ENCODE results near the gene ORM1. TPM values are rescaled to one million over a fixed set of nuclear protein-coding genes. Genes with fewer than 3 reads are reported as not detected.

ORM1 gene
- total RNA-seq, 1 donor from 2014 or later = not detected

GRCh38 chr9:114287001-114287762 is 35.7 kb upstream of the ORM1 start:
- DNase-seq (ENCODE audit: low read depth in 2 of 2) = peak in 1 of 2 donors; percentile 34

DNA sequence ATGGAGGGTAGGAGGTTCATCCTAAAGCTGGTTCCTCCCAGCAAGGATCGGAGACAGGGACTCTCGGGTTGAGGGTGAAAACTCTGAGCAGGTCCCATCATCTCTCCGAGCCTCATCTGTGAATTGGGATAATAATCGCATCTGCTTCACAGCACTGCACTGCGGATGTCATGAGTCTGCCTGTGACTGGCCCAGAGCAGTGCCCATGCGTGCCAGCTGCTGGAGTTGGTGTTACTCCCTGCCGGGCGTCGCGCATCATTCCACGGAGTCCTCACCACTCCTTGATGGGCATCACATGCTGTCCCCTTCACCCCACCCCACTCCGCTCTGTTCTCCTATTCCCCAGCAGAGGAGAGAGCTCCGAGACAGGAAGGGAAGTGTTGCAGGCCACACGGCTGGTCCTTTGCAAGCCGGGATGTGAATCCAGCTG is 35.1 kb upstream of the ORM1 start:
- DNase-seq (ENCODE audit: low read depth in 2 of 2) = no peak

- peak; percentile 23 to 80 for DNase-seq (ENCODE audit: low read depth in 2 of 2)
Measured at GRCh38 chr9:114288193-114289091, 34.5 kb upstream of the ORM1 start.

GRCh38 chr9:114289106-114289505 is 33.8 kb upstream of the ORM1 start:
- DNase-seq (ENCODE audit: low read depth in 2 of 2) = no peak

GRCh38 chr9:114289571-114290481 is 33.1 kb upstream of the ORM1 start:
- no peak for DNase-seq (ENCODE audit: low read depth in 2 of 2)

GRCh38 chr9:114290561-114290986 is 32.3 kb upstream of the ORM1 start:
- DNase-seq (ENCODE audit: low read depth in 2 of 2) = no peak

GRCh38 chr9:114291064-114291474 is 31.8 kb upstream of the ORM1 start:
- peak; percentile 70 to 74 for DNase-seq (ENCODE audit: low read depth in 2 of 2)

DNA sequence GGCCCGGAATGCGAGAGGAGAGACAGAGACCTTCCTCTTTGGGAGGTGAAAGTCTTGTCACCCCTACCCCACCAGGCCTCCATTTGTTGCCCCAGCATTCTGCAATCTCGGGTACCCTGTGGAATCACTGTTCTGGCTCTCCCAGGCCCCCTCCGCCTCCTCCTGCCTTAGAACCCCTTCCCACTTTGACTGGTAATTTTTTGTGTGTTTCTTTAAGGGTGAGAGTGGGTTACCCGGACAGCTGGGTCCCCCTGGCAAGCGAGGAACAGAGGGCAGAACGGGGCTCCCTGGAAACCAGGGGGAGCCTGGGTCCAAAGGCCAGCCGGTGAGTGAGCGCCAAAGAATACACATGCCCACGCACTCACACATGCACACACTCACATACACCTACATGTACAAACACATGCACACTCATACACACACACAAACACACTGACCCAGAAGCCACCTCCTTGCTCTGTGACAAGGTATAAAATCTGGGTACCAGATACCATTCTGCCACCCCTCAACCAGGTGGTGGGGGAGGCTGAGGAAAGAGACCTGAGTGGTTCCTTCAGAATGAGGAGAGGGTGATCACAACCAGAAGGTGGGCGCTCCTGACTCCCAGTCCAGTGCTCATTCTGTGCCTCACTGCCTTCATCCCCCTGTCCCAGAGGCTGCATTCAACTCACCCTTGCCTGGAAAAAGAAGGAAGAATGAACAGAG is 30.9 kb upstream of the ORM1 start:
- DNase-seq (ENCODE audit: low read depth in 2 of 2) = no peak

DNA sequence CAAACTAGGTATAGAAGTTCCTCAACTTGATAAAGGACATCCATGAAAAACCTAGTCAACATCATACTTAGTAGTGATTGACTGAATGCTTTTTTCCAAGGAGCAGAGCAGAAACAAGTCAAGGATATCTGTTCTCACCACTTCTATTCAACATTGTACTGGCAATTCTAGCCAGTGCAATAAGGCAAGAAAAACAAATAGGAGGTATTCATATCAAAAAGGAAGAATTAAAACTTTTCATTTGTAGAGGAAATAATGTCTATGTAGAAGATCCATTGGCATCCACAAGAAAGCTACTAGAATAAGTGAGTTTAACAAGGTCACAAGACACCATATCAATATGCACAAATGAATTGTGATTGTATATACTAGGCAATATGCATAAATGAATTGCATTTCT is 28.2 kb upstream of the ORM1 start:
- no peak for DNase-seq (ENCODE audit: low read depth in 2 of 2)

- no peak for DNase-seq (ENCODE audit: low read depth in 2 of 2)
Measured at GRCh38 chr9:114296338-114296737, 26.6 kb upstream of the ORM1 start.

GRCh38 chr9:114299286-114300152 is 23.4 kb upstream of the ORM1 start:
- DNase-seq (ENCODE audit: low read depth in 2 of 2) = peak in 1 of 2 donors; percentile 69

DNA sequence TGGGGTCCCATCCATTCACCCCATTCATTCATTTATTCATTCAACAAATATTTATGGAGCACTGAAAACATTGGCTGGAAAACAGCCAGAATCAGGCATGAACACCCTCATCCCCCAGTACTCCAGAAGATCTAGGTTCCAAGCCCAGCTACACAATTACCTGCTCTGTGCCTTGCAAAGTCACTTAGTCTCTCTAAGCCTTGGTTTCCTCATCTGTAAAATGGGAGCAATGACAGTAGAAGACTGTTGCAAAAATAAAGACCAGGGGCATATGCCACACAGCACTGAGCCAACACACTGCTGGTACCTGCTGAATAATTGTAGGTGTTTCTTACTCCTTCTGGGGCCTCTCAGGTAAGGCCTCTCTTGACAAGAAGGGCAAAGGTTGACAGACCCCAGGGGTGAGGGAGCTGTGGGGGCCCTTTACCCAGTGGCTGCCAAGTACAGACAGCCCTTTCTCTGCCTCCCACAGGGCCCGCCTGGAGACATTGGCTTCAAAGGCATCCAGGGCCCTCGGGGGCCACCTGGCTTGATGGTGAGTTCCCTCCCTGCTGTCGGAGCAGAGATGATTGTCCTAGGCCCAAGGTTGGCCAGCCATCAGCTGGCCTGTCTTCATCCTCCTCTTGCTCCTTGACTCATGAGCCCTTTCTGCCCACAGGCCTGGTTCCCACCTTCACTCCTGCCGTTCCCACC is 22.6 kb upstream of the ORM1 start:
- no peak for DNase-seq (ENCODE audit: low read depth in 2 of 2)

- no peak for DNase-seq (ENCODE audit: low read depth in 2 of 2)
Measured at GRCh38 chr9:114300846-114301797, 21.8 kb upstream of the ORM1 start.

- no peak for DNase-seq (ENCODE audit: low read depth in 2 of 2)
Measured at GRCh38 chr9:114301798-114302565, 20.9 kb upstream of the ORM1 start.

DNA sequence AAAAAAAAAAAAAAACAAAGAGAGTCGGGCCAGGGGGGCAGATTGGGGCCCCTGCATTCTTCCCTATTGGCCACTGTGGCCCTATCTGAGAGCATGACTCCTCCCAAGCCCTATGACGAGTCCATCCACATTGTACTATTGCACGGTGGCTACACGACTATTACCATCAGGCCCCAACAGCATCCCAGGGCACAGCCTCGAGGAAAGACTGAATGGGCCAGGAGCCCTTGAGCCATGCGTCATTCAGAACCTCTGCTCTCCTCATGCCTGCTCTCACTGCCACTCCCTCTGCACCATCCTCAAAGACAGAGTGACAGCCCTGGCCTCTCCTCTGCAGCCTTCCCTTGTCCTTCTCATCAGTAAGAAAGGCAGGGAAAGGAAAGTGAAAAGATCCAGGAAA is 20.2 kb upstream of the ORM1 start:
- no peak for DNase-seq (ENCODE audit: low read depth in 2 of 2)

DNA sequence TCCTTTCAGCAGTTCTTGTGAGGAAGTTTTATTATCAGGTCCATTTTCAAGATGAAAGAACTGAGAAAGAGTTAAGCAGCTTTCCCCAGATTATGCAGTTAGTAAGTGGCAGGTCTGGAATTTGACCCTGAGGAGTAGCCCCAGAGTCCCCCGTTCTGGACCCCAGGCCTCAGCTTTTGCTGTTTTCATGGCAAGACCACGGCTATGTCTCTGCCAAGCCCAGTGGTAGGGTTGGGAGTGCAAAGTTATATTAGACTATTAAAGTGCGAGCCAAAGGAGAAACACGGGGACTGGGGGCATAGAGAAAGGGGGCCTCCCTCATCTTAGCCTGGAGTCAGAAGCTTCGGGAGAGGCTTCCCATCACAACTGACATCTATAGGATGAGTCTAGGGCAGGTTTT is 19.3 kb upstream of the ORM1 start:
- no peak for DNase-seq (ENCODE audit: low read depth in 2 of 2)

DNA sequence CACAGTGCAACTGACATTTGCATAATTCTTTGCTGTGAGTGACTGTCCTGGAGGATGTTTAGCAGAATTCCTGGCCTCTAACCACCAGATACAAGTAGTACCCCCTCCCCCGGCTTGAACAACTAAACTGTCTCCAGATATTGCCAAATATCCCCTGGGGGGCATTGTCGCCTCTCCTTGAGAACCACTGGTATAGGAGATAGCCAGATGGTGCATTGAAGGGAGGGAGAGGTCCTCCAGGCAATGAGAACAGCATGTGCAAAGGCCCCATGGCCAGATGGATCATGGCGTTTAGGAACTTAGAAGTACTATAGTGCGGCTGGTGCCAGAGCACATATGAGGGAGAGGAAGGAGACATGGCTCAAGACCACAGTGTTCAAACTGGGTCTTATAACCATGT is 18.9 kb upstream of the ORM1 start:
- no peak for DNase-seq (ENCODE audit: low read depth in 2 of 2)

Measured in lung microvascular endothelial cell (primary cell).